ENCODE results near the gene ZNF609.

DNA sequence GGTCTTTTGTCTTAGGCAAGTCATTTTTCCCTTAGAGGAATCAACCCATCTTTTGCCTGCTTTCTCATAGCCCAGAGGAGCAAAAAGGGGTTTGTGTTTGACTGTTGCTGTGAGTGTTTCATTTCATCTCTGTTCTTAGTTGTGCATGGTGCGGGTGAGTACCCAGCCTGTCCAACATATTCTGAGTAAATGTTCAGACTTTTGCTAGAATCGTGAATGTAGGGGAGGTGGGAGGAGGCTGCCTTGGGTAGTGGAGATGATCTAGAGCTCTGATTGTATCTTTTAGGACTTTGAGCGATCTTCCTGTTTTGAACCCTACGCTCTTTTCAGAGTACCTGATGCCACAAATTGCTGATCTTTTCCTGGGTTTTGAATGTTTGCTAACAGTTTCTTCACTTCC is 123.1 kb downstream of the ZNF609 start:
- TF ChIP-seq, protein P1, sequence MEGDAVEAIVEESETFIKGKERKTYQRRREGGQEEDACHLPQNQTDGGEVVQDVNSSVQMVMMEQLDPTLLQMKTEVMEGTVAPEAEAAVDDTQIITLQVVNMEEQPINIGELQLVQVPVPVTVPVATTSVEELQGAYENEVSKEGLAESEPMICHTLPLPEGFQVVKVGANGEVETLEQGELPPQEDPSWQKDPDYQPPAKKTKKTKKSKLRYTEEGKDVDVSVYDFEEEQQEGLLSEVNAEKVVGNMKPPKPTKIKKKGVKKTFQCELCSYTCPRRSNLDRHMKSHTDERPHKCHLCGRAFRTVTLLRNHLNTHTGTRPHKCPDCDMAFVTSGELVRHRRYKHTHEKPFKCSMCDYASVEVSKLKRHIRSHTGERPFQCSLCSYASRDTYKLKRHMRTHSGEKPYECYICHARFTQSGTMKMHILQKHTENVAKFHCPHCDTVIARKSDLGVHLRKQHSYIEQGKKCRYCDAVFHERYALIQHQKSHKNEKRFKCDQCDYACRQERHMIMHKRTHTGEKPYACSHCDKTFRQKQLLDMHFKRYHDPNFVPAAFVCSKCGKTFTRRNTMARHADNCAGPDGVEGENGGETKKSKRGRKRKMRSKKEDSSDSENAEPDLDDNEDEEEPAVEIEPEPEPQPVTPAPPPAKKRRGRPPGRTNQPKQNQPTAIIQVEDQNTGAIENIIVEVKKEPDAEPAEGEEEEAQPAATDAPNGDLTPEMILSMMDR (conservative IDR thresholded peaks at IDR 0.05; ENCODE audit: low read depth, low read length): no peak
- no peak for TF ChIP-seq EZH2 (IDR thresholded peaks at IDR 0.05; ENCODE audit: borderline replicate concordance, low read depth, low read length, poor library complexity, severe bottlenecking)

Data from A673 (cell line).